OCI-LY3 (cell line): ENCODE results near the gene RBBP8NL.

Experiments
- CTCF ChIP-seq: fragments of 200-600, 300-600 bp; sonication (generic); IDR thresholded peaks from 2 replicates; pipeline ENCODE4 v1.5.1; 2014; ENCODE audit warnings: antibody characterized with exemption, low read length, low read depth
- EZH2phosphoT487 ChIP-seq: fragments of 200-600 bp; shearing (Covaris generic); IDR thresholded peaks from 2 replicates; pipeline ENCODE4 v1.6.1; 2018; ENCODE audit warnings: antibody characterized with exemption, mixed run types, low read depth

- no peak for TF ChIP-seq CTCF
- TF ChIP-seq EZH2phosphoT487 = no peak
Measured at GRCh38 chr20:62400541-62400940, 26.8 kb downstream of the RBBP8NL start.
